Vagina (tissue), 2 donors: ENCODE data around the gene PPP1R12C. TPM values are rescaled to one million over a fixed set of nuclear protein-coding genes. Genes with fewer than 3 reads are reported as not detected.

Experiments used
- DNase-seq, 2 donors: peaks; one replicate each; pipeline ENCODE4 v3.0.0-alpha.2; 2017; ENCODE audit errors: extremely low spot score in 2 of 2
- H3K27ac ChIP-seq: fragments of 200-600 bp; sonication (generic); one replicate; pipeline ENCODE4 v1.5.1; 2019
- H3K27me3 ChIP-seq: fragments of 200-600 bp; sonication (generic); one replicate; pipeline ENCODE4 v1.5.1; 2019
- H3K36me3 ChIP-seq, 2 donors: fragments of 200-600 bp; sonication (generic); one replicate each; pipeline ENCODE4 v1.5.1; 2017 to 2019
- H3K4me1 ChIP-seq: fragments of 200-600 bp; sonication (generic); one replicate; pipeline ENCODE4 v1.5.1; 2019
- H3K4me3 ChIP-seq, 2 donors: fragments of 200-600 bp; sonication (generic); 1 replicate in 1 of 2; 2 replicates in 1 of 2; pipeline ENCODE4 v1.5.1; 2016 to 2019
- H3K9me3 ChIP-seq: fragments of 200-600 bp; sonication (generic); one replicate; pipeline ENCODE4 v1.5.1; 2019
- POLR2A ChIP-seq, 2 donors: fragments of 450-650 bp; IDR thresholded peaks; one replicate each; pipeline ENCODE4 v1.6.1; 2017; ENCODE audit warnings: antibody characterized with exemption in 2 of 2, mild to moderate bottlenecking in 2 of 2, moderate library complexity in 2 of 2
- POLR2AphosphoS5 ChIP-seq, 2 donors: sonication (generic); formaldehyde crosslinking; IDR thresholded peaks; one replicate each; pipeline ENCODE4 v1.9.0; 2017; ENCODE audit warnings: antibody characterized with exemption in 2 of 2, mild to moderate bottlenecking in 2 of 2, low read depth in 1 of 2; ENCODE audit not compliant: insufficient read depth in 1 of 2
- intact Hi-C: fragments of 100-400 bp; cut with DNase I; formaldehyde crosslinking; loops from one replicate; pipeline ENCODE4 v1.15.1; 2023
- total RNA-seq: library from RNA; depleted of rRNA; stranded (reverse); fragments of >200 nt; gene quantifications from one replicate; pipeline ENCODE4 v1.2.3, GENCODE V29; 2016
- TF ChIP-seq, protein P1 (sequence below), 3 experiments: fragments of 450-650 bp in 2 of 3; fragments of 200-600 bp in 1 of 3; sonication (generic) in 1 of 3; IDR thresholded peaks; one replicate each; pipeline ENCODE4 v1.5.1; 2017 to 2019; ENCODE audit warnings: antibody characterized with exemption in 3 of 3, mild to moderate bottlenecking in 2 of 3, moderate library complexity in 2 of 3

Gene PPP1R12C
- total RNA-seq, 1 donor from 2014 or later = 108 TPM

- H3K27ac ChIP-seq = no peak overlapping the region
- no peaks in the 10 kb centered on the region for H3K27me3 ChIP-seq
- intact Hi-C loops = no loop called here
- H3K9me3 ChIP-seq = no peaks in the 10 kb centered on the region
- H3K4me1 ChIP-seq = no peaks in the 10 kb centered on the region
- no peak overlapping the region for H3K4me3 ChIP-seq
- TF ChIP-seq POLR2A (IDR thresholded peaks at IDR 0.05) (no peak), POLR2AphosphoS5 (IDR thresholded peaks at IDR 0.05; ENCODE audit: insufficient read depth in 1 of 2, low read depth in 1 of 2) (no peak)
- TF ChIP-seq, protein P1, sequence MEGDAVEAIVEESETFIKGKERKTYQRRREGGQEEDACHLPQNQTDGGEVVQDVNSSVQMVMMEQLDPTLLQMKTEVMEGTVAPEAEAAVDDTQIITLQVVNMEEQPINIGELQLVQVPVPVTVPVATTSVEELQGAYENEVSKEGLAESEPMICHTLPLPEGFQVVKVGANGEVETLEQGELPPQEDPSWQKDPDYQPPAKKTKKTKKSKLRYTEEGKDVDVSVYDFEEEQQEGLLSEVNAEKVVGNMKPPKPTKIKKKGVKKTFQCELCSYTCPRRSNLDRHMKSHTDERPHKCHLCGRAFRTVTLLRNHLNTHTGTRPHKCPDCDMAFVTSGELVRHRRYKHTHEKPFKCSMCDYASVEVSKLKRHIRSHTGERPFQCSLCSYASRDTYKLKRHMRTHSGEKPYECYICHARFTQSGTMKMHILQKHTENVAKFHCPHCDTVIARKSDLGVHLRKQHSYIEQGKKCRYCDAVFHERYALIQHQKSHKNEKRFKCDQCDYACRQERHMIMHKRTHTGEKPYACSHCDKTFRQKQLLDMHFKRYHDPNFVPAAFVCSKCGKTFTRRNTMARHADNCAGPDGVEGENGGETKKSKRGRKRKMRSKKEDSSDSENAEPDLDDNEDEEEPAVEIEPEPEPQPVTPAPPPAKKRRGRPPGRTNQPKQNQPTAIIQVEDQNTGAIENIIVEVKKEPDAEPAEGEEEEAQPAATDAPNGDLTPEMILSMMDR (IDR thresholded peaks at IDR 0.05) = no peak
- H3K36me3 ChIP-seq = peaks cover 0 to 50% of the 10 kb centered on the region in 2 donors
- no peak for DNase-seq
These were observed 69.0 kb downstream of the PPP1R12C start for GRCh38 chr19:55048446-55048845.

GRCh38 chr19:55047951-55048350, 69.5 kb downstream of the PPP1R12C start:
- no peak overlapping the region for H3K27ac ChIP-seq
- intact Hi-C loops = no loop called here
- H3K9me3 ChIP-seq = no peaks in the 10 kb centered on the region
- no peak for DNase-seq
- no peaks in the 10 kb centered on the region for H3K4me1 ChIP-seq
- no peak overlapping the region for H3K4me3 ChIP-seq
- no peak for TF ChIP-seq POLR2A (IDR thresholded peaks at IDR 0.05)
- H3K27me3 ChIP-seq = no peaks in the 10 kb centered on the region
- H3K36me3 ChIP-seq = peaks cover 0 to 50% of the 10 kb centered on the region in 2 donors

DNA sequence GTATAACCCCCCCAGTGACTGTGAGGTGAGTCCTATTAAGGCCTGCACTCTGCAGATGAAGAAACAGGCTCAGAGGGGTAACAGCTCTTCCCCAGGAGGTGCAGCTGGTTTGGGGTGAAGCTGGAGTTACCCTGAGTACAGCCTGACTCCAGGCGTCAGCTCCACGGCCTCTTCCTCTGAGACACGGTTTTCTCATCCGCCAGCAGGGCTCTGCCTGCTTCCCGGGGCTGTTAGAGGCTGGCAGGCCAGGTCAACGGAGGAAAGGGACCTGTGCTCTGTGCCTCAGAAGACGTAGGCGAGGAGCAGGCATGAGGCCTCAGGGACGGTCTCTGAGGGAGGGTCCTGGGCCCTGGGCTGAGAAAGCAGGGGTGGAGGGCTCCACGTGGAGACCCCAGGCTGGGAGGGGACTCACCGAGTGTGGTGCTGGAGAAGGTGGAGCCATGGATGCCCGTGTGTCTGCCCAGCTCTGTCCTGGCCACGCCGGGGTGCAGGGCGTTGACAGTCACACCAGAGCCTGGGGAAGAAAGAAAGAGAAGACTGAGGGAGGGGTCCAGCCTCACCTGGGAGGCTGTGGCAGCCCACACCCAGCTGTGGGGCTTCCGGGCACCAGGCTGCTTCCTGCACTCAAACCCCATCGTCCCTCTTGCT, 70.3 kb downstream of the PPP1R12C start:
- DNase-seq = no peak
- H3K36me3 ChIP-seq = peaks cover 0 to 50% of the 10 kb centered on the region in 2 donors
- no peaks in the 10 kb centered on the region for H3K9me3 ChIP-seq
- H3K27me3 ChIP-seq = no peaks in the 10 kb centered on the region
- no peak for TF ChIP-seq POLR2AphosphoS5 (IDR thresholded peaks at IDR 0.05; ENCODE audit: insufficient read depth in 1 of 2, low read depth in 1 of 2)
- no peak for TF ChIP-seq POLR2A (IDR thresholded peaks at IDR 0.05)
- TF ChIP-seq, protein P1 (IDR thresholded peaks at IDR 0.05) = no peak
- intact Hi-C loops = no loop called here
- no peak overlapping the region for H3K4me3 ChIP-seq
- H3K4me1 ChIP-seq = no peaks in the 10 kb centered on the region
- no peak overlapping the region for H3K27ac ChIP-seq

- intact Hi-C loops = no loop called here
- no peak overlapping the region for H3K4me3 ChIP-seq
- H3K27me3 ChIP-seq = no peaks in the 10 kb centered on the region
- H3K4me1 ChIP-seq = no peaks in the 10 kb centered on the region
- H3K27ac ChIP-seq = no peak overlapping the region
- H3K9me3 ChIP-seq = no peaks in the 10 kb centered on the region
- TF ChIP-seq POLR2AphosphoS5 (IDR thresholded peaks at IDR 0.05; ENCODE audit: insufficient read depth in 1 of 2, low read depth in 1 of 2) = no peak
- TF ChIP-seq, protein P1 (IDR thresholded peaks at IDR 0.05) = no peak
- no peak for TF ChIP-seq POLR2A (IDR thresholded peaks at IDR 0.05)
- H3K36me3 ChIP-seq = peaks cover 0 to 45% of the 10 kb centered on the region in 2 donors
- DNase-seq = no peak
These were observed 72.4 kb downstream of the PPP1R12C start for GRCh38 chr19:55044771-55045716.

GRCh38 chr19:55044286-55044685, 73.2 kb downstream of the PPP1R12C start:
- H3K27me3 ChIP-seq = no peaks in the 10 kb centered on the region
- H3K4me1 ChIP-seq = no peaks in the 10 kb centered on the region
- H3K27ac ChIP-seq = no peak overlapping the region
- no peak overlapping the region for H3K4me3 ChIP-seq
- TF ChIP-seq POLR2A (IDR thresholded peaks at IDR 0.05) (no peak), POLR2AphosphoS5 (IDR thresholded peaks at IDR 0.05; ENCODE audit: insufficient read depth in 1 of 2, low read depth in 1 of 2) (no peak)
- TF ChIP-seq, protein P1 (IDR thresholded peaks at IDR 0.05) = no peak
- peaks cover 0 to 45% of the 10 kb centered on the region in 2 donors for H3K36me3 ChIP-seq
- intact Hi-C loops = no loop called here
- H3K9me3 ChIP-seq = no peaks in the 10 kb centered on the region
- DNase-seq = no peak
